ENCODE measurements around the gene MYO3B.

DNA sequence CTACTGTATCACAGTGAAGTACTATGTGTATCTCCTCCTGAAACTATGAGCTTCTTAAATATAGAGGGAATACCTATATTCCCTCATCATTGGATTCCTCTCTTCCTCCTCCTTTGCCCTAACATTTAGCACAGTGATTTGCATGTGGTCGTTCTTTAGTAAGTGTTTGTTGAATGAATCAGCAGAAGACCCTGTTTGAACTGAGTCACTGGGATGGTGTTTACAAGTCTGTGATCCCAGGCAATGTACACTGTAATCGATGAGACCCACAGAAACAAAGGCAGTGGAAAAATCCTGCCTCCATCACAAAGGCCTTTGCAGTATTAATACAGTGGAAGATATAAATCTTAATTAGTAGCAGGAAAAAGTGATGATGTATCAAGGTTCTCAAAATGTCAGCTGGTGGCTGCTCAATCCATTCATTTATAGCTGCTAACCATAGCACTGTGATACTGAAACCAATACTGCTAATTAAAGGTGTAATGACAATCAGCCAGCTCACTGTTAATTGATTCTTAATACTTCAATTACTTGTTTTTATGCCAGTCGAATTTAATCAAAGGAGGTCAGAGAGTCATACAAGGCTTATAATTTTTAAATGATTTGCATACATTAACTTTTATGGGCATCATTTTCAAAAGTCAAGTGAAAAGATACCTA, 20.8 kb upstream of the MYO3B start:
- TF ChIP-seq, protein P1, sequence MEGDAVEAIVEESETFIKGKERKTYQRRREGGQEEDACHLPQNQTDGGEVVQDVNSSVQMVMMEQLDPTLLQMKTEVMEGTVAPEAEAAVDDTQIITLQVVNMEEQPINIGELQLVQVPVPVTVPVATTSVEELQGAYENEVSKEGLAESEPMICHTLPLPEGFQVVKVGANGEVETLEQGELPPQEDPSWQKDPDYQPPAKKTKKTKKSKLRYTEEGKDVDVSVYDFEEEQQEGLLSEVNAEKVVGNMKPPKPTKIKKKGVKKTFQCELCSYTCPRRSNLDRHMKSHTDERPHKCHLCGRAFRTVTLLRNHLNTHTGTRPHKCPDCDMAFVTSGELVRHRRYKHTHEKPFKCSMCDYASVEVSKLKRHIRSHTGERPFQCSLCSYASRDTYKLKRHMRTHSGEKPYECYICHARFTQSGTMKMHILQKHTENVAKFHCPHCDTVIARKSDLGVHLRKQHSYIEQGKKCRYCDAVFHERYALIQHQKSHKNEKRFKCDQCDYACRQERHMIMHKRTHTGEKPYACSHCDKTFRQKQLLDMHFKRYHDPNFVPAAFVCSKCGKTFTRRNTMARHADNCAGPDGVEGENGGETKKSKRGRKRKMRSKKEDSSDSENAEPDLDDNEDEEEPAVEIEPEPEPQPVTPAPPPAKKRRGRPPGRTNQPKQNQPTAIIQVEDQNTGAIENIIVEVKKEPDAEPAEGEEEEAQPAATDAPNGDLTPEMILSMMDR (IDR thresholded peaks at IDR 0.05) = no peak
- TF ChIP-seq POLR2A (IDR thresholded peaks at IDR 0.05) = no peak

All from body of pancreas (tissue), 4 donors.